GM06990 (cell line): Measurements from ENCODE around the gene IKZF4.

Experiments used
- DNase-seq: peaks from one replicate; pipeline ENCODE4 v3.0.0-alpha.2; 2011; ENCODE audit not compliant: insufficient read length; ENCODE audit errors: extremely low read depth
- H3K27me3 ChIP-seq: replicated peaks from 2 replicates; pipeline ENCODE4 v1.6.0; 2011; ENCODE audit warnings: low read length; ENCODE audit not compliant: control insufficient read depth, insufficient read depth
- H3K36me3 ChIP-seq: 2 replicates; pipeline ENCODE4 v1.5.1; 2011; ENCODE audit warnings: low read length; ENCODE audit not compliant: control insufficient read depth, insufficient read depth
- H3K4me3 ChIP-seq: replicated peaks from 2 replicates; pipeline ENCODE4 v1.5.1; 2011; ENCODE audit warnings: low read depth, mild to moderate bottlenecking, control low read depth, low read length
- CTCF ChIP-seq: IDR thresholded peaks from 2 replicates; pipeline ENCODE4 v1.5.1; 2011; ENCODE audit warnings: low read length, control low read depth, mild to moderate bottlenecking, inconsistent platforms; ENCODE audit not compliant: insufficient read depth, poor library complexity, severe bottlenecking

Gene IKZF4

GRCh38 chr12:56081393-56082347, 60.8 kb downstream of the IKZF4 start:
- TF ChIP-seq CTCF = no peak
- Histone ChIP-seq H3K36me3 (no peaks in the 10 kb centered on the region), H3K4me3 (no peak overlapping the region), H3K27me3 (peaks cover 4% of the 10 kb centered on the region)
- DNase-seq = no peak

GRCh38 chr12:56082382-56082781, 61.5 kb downstream of the IKZF4 start:
- H3K4me3 ChIP-seq = no peak overlapping the region
- no peak for DNase-seq
- no peak for TF ChIP-seq CTCF
- no peaks in the 10 kb centered on the region for H3K36me3 ChIP-seq
- H3K27me3 ChIP-seq = peaks cover 4% of the 10 kb centered on the region

GRCh38 chr12:56082967-56083366, 62.1 kb downstream of the IKZF4 start:
- TF ChIP-seq CTCF = no peak
- H3K27me3 ChIP-seq = peaks cover 4% of the 10 kb centered on the region
- no peak for DNase-seq
- no peak overlapping the region for H3K4me3 ChIP-seq
- no peaks in the 10 kb centered on the region for H3K36me3 ChIP-seq

- Histone ChIP-seq H3K4me3 (no peak overlapping the region), H3K36me3 (no peaks in the 10 kb centered on the region), H3K27me3 (peaks cover 4% of the 10 kb centered on the region)
- TF ChIP-seq CTCF = peak; percentile 71
- no peak for DNase-seq
Measured at GRCh38 chr12:56084958-56085543, 64.2 kb downstream of the IKZF4 start.

- H3K4me3 ChIP-seq = no peak overlapping the region
- no peak for DNase-seq
- H3K27me3 ChIP-seq = peaks cover 2% of the 10 kb centered on the region
- no peaks in the 10 kb centered on the region for H3K36me3 ChIP-seq
- TF ChIP-seq CTCF = no peak
Measured at GRCh38 chr12:56086096-56086495, 65.3 kb downstream of the IKZF4 start.
